ENCODE data around the gene SAPCD1.

The SAPCD1 gene

GRCh38 chr6:31795616-31796298 is 33.3 kb downstream of the SAPCD1 start, which contains the start of gene VARS1:
TSS of gene VARS1 (minus strand) at chr6:31795752. CDS start at chr6:31795217, 535 bp downstream.
- Histone ChIP-seq H4K91ac (ENCODE audit: low read length) (peak within 1 kb of the TSS; percentile 99), H3K9ac (ENCODE audit: low read length) (peak within 1 kb of the TSS; percentile 99), H3K27ac (ENCODE audit: low read length, poor library complexity, severe bottlenecking) (peak within 1 kb of the TSS; percentile 85), H3K14ac (ENCODE audit: low read length in 2 of 2) (peak within 1 kb of the TSS; percentile 88 to 93), H2AFZ (ENCODE audit: low read depth, low read length) (peak within 1 kb of the TSS; percentile 55), H4K8ac (ENCODE audit: low read length) (peak within 1 kb of the TSS; percentile 99), H3K23ac (ENCODE audit: low read length in 2 of 2) (peak within 1 kb of the TSS; percentile 79 to 95), H2BK120ac (ENCODE audit: low read depth, low read length) (peak within 1 kb of the TSS; percentile 93), H2BK12ac (ENCODE audit: low read length in 2 of 2) (peak within 1 kb of the TSS; percentile 41 to 86), H2BK15ac (ENCODE audit: low read depth, poor library complexity, severe bottlenecking) (peak within 1 kb of the TSS; percentile 62), H3K79me1 (replicated peaks; ENCODE audit: low read length, poor library complexity, severe bottlenecking) (peaks cover 14% of the 10 kb centered on the region), H3K27me3 (ENCODE audit: control insufficient read depth in 1 of 2, insufficient read depth in 1 of 2, low read length in 2 of 2) (no peaks in the 10 kb centered on the region), H3K18ac (ENCODE audit: low read depth in 1 of 2, low read length in 2 of 2) (peak within 1 kb of the TSS; percentile 94 to 97), H3K4me3 (ENCODE audit: insufficient read depth in 1 of 2, low read depth in 1 of 2, low read length in 2 of 2) (peak within 1 kb of the TSS; percentile 74 to 98), H3K36me3 (ENCODE audit: control insufficient read depth in 1 of 2, insufficient read depth in 2 of 2, low read depth in 1 of 2, low read length in 2 of 2) (peaks cover 20 to 30% of the 10 kb centered on the region in 2 experiments), H3K4me2 (ENCODE audit: low read length, poor library complexity, severe bottlenecking) (peak within 1 kb of the TSS; percentile 93), H2AK5ac (ENCODE audit: low read length, severe bottlenecking) (peak within 1 kb of the TSS; percentile 70), H3K9me3 (ENCODE audit: control insufficient read depth, low read length) (no peaks in the 10 kb centered on the region), H3K4me1 (ENCODE audit: control insufficient read depth, insufficient read depth, low read depth, low read length) (peaks cover 15% of the 10 kb centered on the region), H2BK5ac (ENCODE audit: low read depth, low read length, poor library complexity, severe bottlenecking) (peak within 1 kb of the TSS; percentile 99), H3K4ac (ENCODE audit: low read depth in 1 of 2, low read length in 2 of 2) (peak within 1 kb of the TSS; percentile 86 to 92)
- DNase-seq: peak; percentile 87
- 2% methylated on average over 70 of the region's 75 CpGs for WGBS

GRCh38 chr6:31796993-31797385 is 34.5 kb downstream of the SAPCD1 start:
- Histone ChIP-seq H3K4me3 (ENCODE audit: insufficient read depth in 1 of 2, low read depth in 1 of 2, low read length in 2 of 2) (no peak overlapping the region), H2AK5ac (ENCODE audit: low read length, severe bottlenecking) (no peak overlapping the region), H3K4me1 (ENCODE audit: control insufficient read depth, insufficient read depth, low read depth, low read length) (peaks cover 12% of the 10 kb centered on the region), H3K36me3 (ENCODE audit: control insufficient read depth in 1 of 2, insufficient read depth in 2 of 2, low read depth in 1 of 2, low read length in 2 of 2) (peaks cover 9 to 26% of the 10 kb centered on the region in 2 experiments), H4K91ac (ENCODE audit: low read length) (no peak overlapping the region), H3K9ac (ENCODE audit: low read length) (no peak overlapping the region), H2BK120ac (ENCODE audit: low read depth, low read length) (no peak overlapping the region), H3K4ac (ENCODE audit: low read depth in 1 of 2, low read length in 2 of 2) (no peak overlapping the region), H2BK15ac (ENCODE audit: low read depth, poor library complexity, severe bottlenecking) (no peak overlapping the region), H3K27me3 (ENCODE audit: control insufficient read depth in 1 of 2, insufficient read depth in 1 of 2, low read length in 2 of 2) (no peaks in the 10 kb centered on the region), H2BK5ac (ENCODE audit: low read depth, low read length, poor library complexity, severe bottlenecking) (no peak overlapping the region), H3K27ac (ENCODE audit: low read length, poor library complexity, severe bottlenecking) (peak overlapping the region; percentile 15), H2BK12ac (ENCODE audit: low read length in 2 of 2) (no peak overlapping the region), H2AFZ (ENCODE audit: low read depth, low read length) (no peak overlapping the region), H3K23ac (ENCODE audit: low read length in 2 of 2) (no peak overlapping the region), H4K8ac (ENCODE audit: low read length) (no peak overlapping the region), H3K9me3 (ENCODE audit: control insufficient read depth, low read length) (no peaks in the 10 kb centered on the region), H3K4me2 (ENCODE audit: low read length, poor library complexity, severe bottlenecking) (no peak overlapping the region), H3K79me1 (replicated peaks; ENCODE audit: low read length, poor library complexity, severe bottlenecking) (peaks cover 10% of the 10 kb centered on the region), H3K14ac (ENCODE audit: low read length in 2 of 2) (no peak overlapping the region), H3K18ac (ENCODE audit: low read depth in 1 of 2, low read length in 2 of 2) (no peak overlapping the region)
- WGBS: no CpG with 5 or more reads among the region's 2 CpGs
- no peak for DNase-seq

- no peak overlapping the region for H3K9ac ChIP-seq (ENCODE audit: low read length)
- no peak overlapping the region for H3K4ac ChIP-seq (ENCODE audit: low read depth in 1 of 2, low read length in 2 of 2)
- no peak overlapping the region for H2BK12ac ChIP-seq (ENCODE audit: low read length in 2 of 2)
- no peak for DNase-seq
- H2BK15ac ChIP-seq (ENCODE audit: low read depth, poor library complexity, severe bottlenecking): no peak overlapping the region
- H3K9me3 ChIP-seq (ENCODE audit: control insufficient read depth, low read length): no peaks in the 10 kb centered on the region
- peak overlapping the region in 1 of 2 experiments; percentile 34 for H3K18ac ChIP-seq (ENCODE audit: low read depth in 1 of 2, low read length in 2 of 2)
- H3K79me1 ChIP-seq (replicated peaks; ENCODE audit: low read length, poor library complexity, severe bottlenecking): peaks cover 4% of the 10 kb centered on the region
- no peak overlapping the region for H4K8ac ChIP-seq (ENCODE audit: low read length)
- H3K36me3 ChIP-seq (ENCODE audit: control insufficient read depth in 1 of 2, insufficient read depth in 2 of 2, low read depth in 1 of 2, low read length in 2 of 2): peaks cover 3 to 25% of the 10 kb centered on the region in 2 experiments
- H3K4me3 ChIP-seq (ENCODE audit: insufficient read depth in 1 of 2, low read depth in 1 of 2, low read length in 2 of 2): no peak overlapping the region
- 96% methylated on average over 5 of the region's 5 CpGs for WGBS
- no peak overlapping the region for H4K91ac ChIP-seq (ENCODE audit: low read length)
- H3K27me3 ChIP-seq (ENCODE audit: control insufficient read depth in 1 of 2, insufficient read depth in 1 of 2, low read length in 2 of 2): no peaks in the 10 kb centered on the region
- no peak overlapping the region for H3K14ac ChIP-seq (ENCODE audit: low read length in 2 of 2)
- H2AK5ac ChIP-seq (ENCODE audit: low read length, severe bottlenecking): no peak overlapping the region
- H2BK120ac ChIP-seq (ENCODE audit: low read depth, low read length): no peak overlapping the region
- peaks cover 7% of the 10 kb centered on the region for H3K4me1 ChIP-seq (ENCODE audit: control insufficient read depth, insufficient read depth, low read depth, low read length)
- H2AFZ ChIP-seq (ENCODE audit: low read depth, low read length): no peak overlapping the region
- H3K27ac ChIP-seq (ENCODE audit: low read length, poor library complexity, severe bottlenecking): no peak overlapping the region
- peak overlapping the region in 1 of 2 experiments; percentile 24 for H3K23ac ChIP-seq (ENCODE audit: low read length in 2 of 2)
- no peak overlapping the region for H2BK5ac ChIP-seq (ENCODE audit: low read depth, low read length, poor library complexity, severe bottlenecking)
- no peak overlapping the region for H3K4me2 ChIP-seq (ENCODE audit: low read length, poor library complexity, severe bottlenecking)
These were observed 35.1 kb downstream of the SAPCD1 start for GRCh38 chr6:31797588-31797987.

- H3K9me3 ChIP-seq (ENCODE audit: control insufficient read depth, low read length): no peaks in the 10 kb centered on the region
- peaks cover 4% of the 10 kb centered on the region for H3K4me1 ChIP-seq (ENCODE audit: control insufficient read depth, insufficient read depth, low read depth, low read length)
- H3K23ac ChIP-seq (ENCODE audit: low read length in 2 of 2): no peak overlapping the region
- WGBS: over 99% methylated on average over 11 of the region's 12 CpGs
- no peak overlapping the region for H3K18ac ChIP-seq (ENCODE audit: low read depth in 1 of 2, low read length in 2 of 2)
- no peak overlapping the region for H3K27ac ChIP-seq (ENCODE audit: low read length, poor library complexity, severe bottlenecking)
- no peaks in the 10 kb centered on the region for H3K27me3 ChIP-seq (ENCODE audit: control insufficient read depth in 1 of 2, insufficient read depth in 1 of 2, low read length in 2 of 2)
- H3K9ac ChIP-seq (ENCODE audit: low read length): peak overlapping the region; percentile 11
- H2BK15ac ChIP-seq (ENCODE audit: low read depth, poor library complexity, severe bottlenecking): no peak overlapping the region
- no peak overlapping the region for H3K4me3 ChIP-seq (ENCODE audit: insufficient read depth in 1 of 2, low read depth in 1 of 2, low read length in 2 of 2)
- H2BK5ac ChIP-seq (ENCODE audit: low read depth, low read length, poor library complexity, severe bottlenecking): no peak overlapping the region
- H2BK120ac ChIP-seq (ENCODE audit: low read depth, low read length): no peak overlapping the region
- no peak overlapping the region for H3K4ac ChIP-seq (ENCODE audit: low read depth in 1 of 2, low read length in 2 of 2)
- peaks cover 7 to 23% of the 10 kb centered on the region in 2 experiments for H3K36me3 ChIP-seq (ENCODE audit: control insufficient read depth in 1 of 2, insufficient read depth in 2 of 2, low read depth in 1 of 2, low read length in 2 of 2)
- DNase-seq: no peak
- H2AK5ac ChIP-seq (ENCODE audit: low read length, severe bottlenecking): no peak overlapping the region
- no peak overlapping the region for H3K14ac ChIP-seq (ENCODE audit: low read length in 2 of 2)
- H4K91ac ChIP-seq (ENCODE audit: low read length): no peak overlapping the region
- no peak overlapping the region for H2BK12ac ChIP-seq (ENCODE audit: low read length in 2 of 2)
- H2AFZ ChIP-seq (ENCODE audit: low read depth, low read length): no peak overlapping the region
- H4K8ac ChIP-seq (ENCODE audit: low read length): no peak overlapping the region
- H3K79me1 ChIP-seq (replicated peaks; ENCODE audit: low read length, poor library complexity, severe bottlenecking): peaks cover 10% of the 10 kb centered on the region
- H3K4me2 ChIP-seq (ENCODE audit: low read length, poor library complexity, severe bottlenecking): no peak overlapping the region
These were observed 37.3 kb downstream of the SAPCD1 start for GRCh38 chr6:31799781-31800180.
